Measurements from ENCODE around the gene ZNF469. TPM values are rescaled to one million over a fixed set of nuclear protein-coding genes. Genes with fewer than 3 reads are reported as not detected.

The ZNF469 gene
- total RNA-seq, 1 experiment from 2014 or later = 0.09 TPM

DNA sequence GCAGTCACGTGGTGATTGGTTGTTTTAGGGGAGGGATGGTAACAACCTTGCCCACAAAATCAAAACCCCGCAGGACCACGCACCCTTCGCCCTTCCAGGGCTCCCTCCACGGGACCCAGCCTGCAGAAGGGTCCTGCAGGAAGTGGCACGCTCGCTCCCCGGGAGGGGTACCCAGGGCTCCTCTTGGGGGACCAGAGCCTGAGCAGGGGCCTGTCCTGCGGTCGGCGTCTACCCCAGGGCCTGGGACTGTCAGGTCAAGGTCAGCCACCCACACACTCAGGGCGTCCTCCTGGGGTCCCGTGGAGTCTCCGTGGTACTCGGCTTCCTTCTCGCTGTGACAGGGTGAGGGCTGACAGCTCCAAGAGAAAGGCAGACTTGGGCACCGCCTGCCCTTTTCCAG lies 33.9 kb downstream of the ZNF469 start:
- H3K4me1 ChIP-seq (ENCODE audit: insufficient read depth, low read length, poor library complexity, severe bottlenecking) = peaks cover 8% of the 10 kb centered on the region
- ChIA-PET POLR2A (ENCODE audit: low non-redundant PET) (no interaction called here), CTCF (no interaction called here)
- no peaks in the 10 kb centered on the region for H3K9me3 ChIP-seq (ENCODE audit: low read depth, low read length, poor library complexity, severe bottlenecking)
- no peak overlapping the region for H3K27ac ChIP-seq (ENCODE audit: low read depth, low read length, poor library complexity, severe bottlenecking)
- DNase-seq (ENCODE audit: low spot score) = no peak
- no peak overlapping the region for H3K4me3 ChIP-seq (ENCODE audit: low read depth, low read length, poor library complexity, severe bottlenecking)
- H3K27me3 ChIP-seq (replicated peaks; ENCODE audit: insufficient read depth, low read depth, low read length, poor library complexity) = no peaks in the 10 kb centered on the region
- intact Hi-C loops (cut with micrococcal nuclease; ENCODE audit: unreplicated experiment) = no loop called here
- TF ChIP-seq, protein P1, sequence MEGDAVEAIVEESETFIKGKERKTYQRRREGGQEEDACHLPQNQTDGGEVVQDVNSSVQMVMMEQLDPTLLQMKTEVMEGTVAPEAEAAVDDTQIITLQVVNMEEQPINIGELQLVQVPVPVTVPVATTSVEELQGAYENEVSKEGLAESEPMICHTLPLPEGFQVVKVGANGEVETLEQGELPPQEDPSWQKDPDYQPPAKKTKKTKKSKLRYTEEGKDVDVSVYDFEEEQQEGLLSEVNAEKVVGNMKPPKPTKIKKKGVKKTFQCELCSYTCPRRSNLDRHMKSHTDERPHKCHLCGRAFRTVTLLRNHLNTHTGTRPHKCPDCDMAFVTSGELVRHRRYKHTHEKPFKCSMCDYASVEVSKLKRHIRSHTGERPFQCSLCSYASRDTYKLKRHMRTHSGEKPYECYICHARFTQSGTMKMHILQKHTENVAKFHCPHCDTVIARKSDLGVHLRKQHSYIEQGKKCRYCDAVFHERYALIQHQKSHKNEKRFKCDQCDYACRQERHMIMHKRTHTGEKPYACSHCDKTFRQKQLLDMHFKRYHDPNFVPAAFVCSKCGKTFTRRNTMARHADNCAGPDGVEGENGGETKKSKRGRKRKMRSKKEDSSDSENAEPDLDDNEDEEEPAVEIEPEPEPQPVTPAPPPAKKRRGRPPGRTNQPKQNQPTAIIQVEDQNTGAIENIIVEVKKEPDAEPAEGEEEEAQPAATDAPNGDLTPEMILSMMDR (conservative IDR thresholded peaks at IDR 0.05; ENCODE audit: low read depth, low read length) = no peak
- no peak for TF ChIP-seq EZH2 (IDR thresholded peaks at IDR 0.05; ENCODE audit: borderline replicate concordance, low read depth, low read length, poor library complexity, severe bottlenecking)
- no TSS peak for BruUV-seq (replicated peaks)
- no peaks in the 10 kb centered on the region for H3K36me3 ChIP-seq (ENCODE audit: insufficient read depth, low read length, poor library complexity, severe bottlenecking)

DNA sequence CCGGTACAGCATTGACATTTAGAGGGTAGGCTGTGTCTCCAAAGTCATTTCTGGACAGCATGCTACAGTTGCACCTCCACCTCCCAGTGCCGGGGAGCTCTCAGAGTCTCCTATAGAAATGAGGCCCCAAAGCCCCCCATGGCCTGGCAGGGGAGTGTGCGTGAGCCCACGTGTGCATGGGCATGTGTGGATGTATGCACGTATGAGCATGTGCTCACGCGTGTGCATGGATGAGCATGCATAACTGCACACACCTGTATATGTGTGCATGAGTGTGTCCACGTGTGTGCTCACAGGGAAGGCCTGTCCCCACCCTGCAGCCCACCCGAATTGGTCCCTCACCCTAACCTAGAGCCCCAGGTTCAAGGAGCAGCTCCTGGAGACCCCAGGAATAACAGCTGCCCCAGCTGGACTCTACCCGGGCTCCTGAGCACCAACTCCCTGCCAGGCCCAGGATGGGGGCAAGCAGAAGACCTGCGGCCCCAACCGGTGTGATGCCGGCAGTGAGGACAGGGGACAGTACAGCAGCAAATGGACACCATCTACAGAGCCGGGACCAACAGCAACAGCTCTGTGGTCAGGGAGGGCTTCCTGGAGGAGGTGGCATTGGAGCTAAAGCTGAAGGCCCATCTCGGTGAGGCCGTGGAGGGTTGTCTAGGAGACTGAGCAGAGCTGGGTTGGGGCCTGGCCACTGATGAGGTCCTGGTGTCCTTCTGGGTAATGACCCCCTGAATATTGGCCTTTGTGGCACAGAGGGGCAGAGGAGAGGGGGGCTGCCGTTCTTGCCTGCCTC lies 35.1 kb downstream of the ZNF469 start:
- Histone ChIP-seq H3K4me3 (ENCODE audit: low read depth, low read length, poor library complexity, severe bottlenecking) (no peak overlapping the region), H3K36me3 (ENCODE audit: insufficient read depth, low read length, poor library complexity, severe bottlenecking) (no peaks in the 10 kb centered on the region), H3K27ac (ENCODE audit: low read depth, low read length, poor library complexity, severe bottlenecking) (no peak overlapping the region), H3K27me3 (replicated peaks; ENCODE audit: insufficient read depth, low read depth, low read length, poor library complexity) (no peaks in the 10 kb centered on the region), H3K4me1 (ENCODE audit: insufficient read depth, low read length, poor library complexity, severe bottlenecking) (peaks cover 8% of the 10 kb centered on the region), H3K9me3 (ENCODE audit: low read depth, low read length, poor library complexity, severe bottlenecking) (no peaks in the 10 kb centered on the region)
- no peak for DNase-seq (ENCODE audit: low spot score)
- no peak for TF ChIP-seq EZH2 (IDR thresholded peaks at IDR 0.05; ENCODE audit: borderline replicate concordance, low read depth, low read length, poor library complexity, severe bottlenecking)
- TF ChIP-seq, protein P1 (conservative IDR thresholded peaks at IDR 0.05; ENCODE audit: low read depth, low read length) = no peak
- ChIA-PET CTCF (no interaction called here), POLR2A (ENCODE audit: low non-redundant PET) (interaction anchor here (0.6 kb wide), 1 partner anchor 118 kb away, joined by 7 read pairs; no protein-coding TSS in a partner anchor)
- BruUV-seq (replicated peaks) = no TSS peak
- intact Hi-C loops (cut with micrococcal nuclease; ENCODE audit: unreplicated experiment) = no loop called here

DNA sequence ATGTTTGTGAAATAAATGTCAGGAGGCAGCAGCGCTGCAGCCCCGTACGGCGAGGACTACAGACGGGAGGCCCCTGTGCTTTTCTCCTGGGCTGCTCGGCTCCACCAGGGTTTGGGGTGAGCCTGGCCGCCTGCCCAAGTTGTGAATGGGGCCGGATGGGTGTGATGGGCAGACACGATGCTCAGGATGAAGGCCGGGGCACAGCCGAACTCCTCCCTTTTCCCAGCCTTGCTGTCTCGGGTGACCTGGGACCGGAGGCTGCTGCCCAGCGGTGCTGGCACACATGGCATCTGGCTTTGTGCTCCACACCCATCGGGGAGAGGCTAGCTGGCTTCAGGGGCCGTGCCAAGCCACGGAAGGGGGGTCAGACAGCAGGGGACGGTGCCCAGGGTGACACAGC lies 36.1 kb downstream of the ZNF469 start:
- TF ChIP-seq, protein P1 (conservative IDR thresholded peaks at IDR 0.05; ENCODE audit: low read depth, low read length) = no peak
- TF ChIP-seq EZH2 (IDR thresholded peaks at IDR 0.05; ENCODE audit: borderline replicate concordance, low read depth, low read length, poor library complexity, severe bottlenecking) = no peak
- CTCF ChIA-PET = no interaction called here
- H3K36me3 ChIP-seq (ENCODE audit: insufficient read depth, low read length, poor library complexity, severe bottlenecking) = no peaks in the 10 kb centered on the region

More for the DNA sequence above, 36.1 kb downstream of the ZNF469 start:
- no TSS peak for BruUV-seq (replicated peaks)
- intact Hi-C loops (cut with micrococcal nuclease; ENCODE audit: unreplicated experiment) = no loop called here
- Histone ChIP-seq H3K9me3 (ENCODE audit: low read depth, low read length, poor library complexity, severe bottlenecking) (no peaks in the 10 kb centered on the region), H3K4me3 (ENCODE audit: low read depth, low read length, poor library complexity, severe bottlenecking) (no peak overlapping the region), H3K4me1 (ENCODE audit: insufficient read depth, low read length, poor library complexity, severe bottlenecking) (peaks cover 8% of the 10 kb centered on the region), H3K27me3 (replicated peaks; ENCODE audit: insufficient read depth, low read depth, low read length, poor library complexity) (no peaks in the 10 kb centered on the region), H3K27ac (ENCODE audit: low read depth, low read length, poor library complexity, severe bottlenecking) (no peak overlapping the region)
- DNase-seq (ENCODE audit: low spot score) = no peak
- POLR2A ChIA-PET (ENCODE audit: low non-redundant PET) = no interaction called here

Measured in A673 (cell line).